ENCODE data around the gene KIF3B. TPM values are rescaled to one million over a fixed set of nuclear protein-coding genes. Genes with fewer than 3 reads are reported as not detected.
A peak's percentile ranks its signal among the peaks of the same experiment; 100 is the strongest.

The KIF3B gene
- total and polyA plus RNA-seq, 12 donors, result 8.4 to 62.1 (median 28.6) TPM

DNA sequence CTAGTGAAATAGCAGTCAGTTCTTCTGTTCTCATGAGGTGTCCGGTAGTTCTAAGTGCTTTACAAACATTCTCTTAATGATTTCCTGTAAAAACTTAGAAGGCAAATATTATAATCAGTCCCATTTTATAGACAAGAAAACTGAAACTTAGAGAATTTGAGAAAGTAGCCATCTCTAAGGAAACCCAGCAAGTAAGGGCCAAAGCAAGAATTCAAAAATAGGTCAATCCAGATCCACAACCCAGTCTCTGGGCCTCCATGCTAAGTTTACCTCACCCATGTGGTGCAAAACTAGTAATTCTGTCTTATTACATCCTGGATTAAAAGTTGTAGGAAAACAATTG, 53.1 kb downstream of the KIF3B start:
- Histone ChIP-seq H3K36me3 (replicated peaks in 1 of 2) (peaks cover 0 to 24% of the 10 kb centered on the region in 2 donors), H3K9me3 (replicated peaks in 1 of 3) (no peaks in the 10 kb centered on the region), H3K4me1 (replicated peaks in 1 of 2) (peaks cover 3 to 9% of the 10 kb centered on the region in 2 donors), H3K27me3 (no peaks in the 10 kb centered on the region), H3K27ac (no peak overlapping the region), H3K4me3 (no peak overlapping the region)
- TF ChIP-seq, protein P1, sequence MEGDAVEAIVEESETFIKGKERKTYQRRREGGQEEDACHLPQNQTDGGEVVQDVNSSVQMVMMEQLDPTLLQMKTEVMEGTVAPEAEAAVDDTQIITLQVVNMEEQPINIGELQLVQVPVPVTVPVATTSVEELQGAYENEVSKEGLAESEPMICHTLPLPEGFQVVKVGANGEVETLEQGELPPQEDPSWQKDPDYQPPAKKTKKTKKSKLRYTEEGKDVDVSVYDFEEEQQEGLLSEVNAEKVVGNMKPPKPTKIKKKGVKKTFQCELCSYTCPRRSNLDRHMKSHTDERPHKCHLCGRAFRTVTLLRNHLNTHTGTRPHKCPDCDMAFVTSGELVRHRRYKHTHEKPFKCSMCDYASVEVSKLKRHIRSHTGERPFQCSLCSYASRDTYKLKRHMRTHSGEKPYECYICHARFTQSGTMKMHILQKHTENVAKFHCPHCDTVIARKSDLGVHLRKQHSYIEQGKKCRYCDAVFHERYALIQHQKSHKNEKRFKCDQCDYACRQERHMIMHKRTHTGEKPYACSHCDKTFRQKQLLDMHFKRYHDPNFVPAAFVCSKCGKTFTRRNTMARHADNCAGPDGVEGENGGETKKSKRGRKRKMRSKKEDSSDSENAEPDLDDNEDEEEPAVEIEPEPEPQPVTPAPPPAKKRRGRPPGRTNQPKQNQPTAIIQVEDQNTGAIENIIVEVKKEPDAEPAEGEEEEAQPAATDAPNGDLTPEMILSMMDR (IDR thresholded peaks at IDR 0.05), result no peak
- 94 to 98% (median 95%) methylated on average over 1 of the region's 1 CpG for WGBS, 4 donors
- intact Hi-C loops (cut with DNase I), result loop anchor here in 1 of 2 donors (10.0 kb wide), 3 partner anchors 124 to 324 kb away; no protein-coding TSS in a partner anchor
- no peak for DNase-seq

- DNase-seq, result peak in 5 of 7 donors; percentile 35 to 60 (median 47)
- WGBS, 4 donors, result 49 to 78% (median 62%) methylated on average over 1 to 3 of the region's 3 CpGs
- intact Hi-C loops (cut with DNase I), result loop anchor here in 1 of 2 donors (10.0 kb wide), 3 partner anchors 122 to 322 kb away; no protein-coding TSS in a partner anchor
- TF ChIP-seq, protein P1 (IDR thresholded peaks at IDR 0.05), result no peak
- peaks cover 3 to 9% of the 10 kb centered on the region in 2 donors for H3K4me1 ChIP-seq (replicated peaks in 1 of 2)
- peaks cover 0 to 24% of the 10 kb centered on the region in 2 donors for H3K36me3 ChIP-seq (replicated peaks in 1 of 2)
- no peak overlapping the region for H3K4me3 ChIP-seq
- no peak overlapping the region for H3K27ac ChIP-seq
- H3K9me3 ChIP-seq (replicated peaks in 1 of 3), result no peaks in the 10 kb centered on the region
- no peaks in the 10 kb centered on the region for H3K27me3 ChIP-seq
Observed at GRCh38 chr20:32332614-32333013, 55.2 kb downstream of the KIF3B start.

GRCh38 chr20:32333181-32333987, 55.9 kb downstream of the KIF3B start:
- no peaks in the 10 kb centered on the region for H3K27me3 ChIP-seq
- H3K36me3 ChIP-seq (replicated peaks in 1 of 2), result peaks cover 0 to 24% of the 10 kb centered on the region in 2 donors
- H3K4me3 ChIP-seq, result no peak overlapping the region
- WGBS, 4 donors, result 76 to 84% (median 82%) methylated on average over 12 of the region's 12 CpGs
- TF ChIP-seq POLR2A (IDR thresholded peaks at IDR 0.05), result no peak
- TF ChIP-seq, protein P1 (IDR thresholded peaks at IDR 0.05), result no peak
- intact Hi-C loops (cut with DNase I), result loop anchor here in 1 of 2 donors (10.0 kb wide), 3 partner anchors 121 to 321 kb away; no protein-coding TSS in a partner anchor
- no peak for DNase-seq
- peaks cover 3 to 9% of the 10 kb centered on the region in 2 donors for H3K4me1 ChIP-seq (replicated peaks in 1 of 2)
- peak overlapping the region in 1 of 5 donors; percentile 20 for H3K27ac ChIP-seq
- no peaks in the 10 kb centered on the region for H3K9me3 ChIP-seq (replicated peaks in 1 of 3)

GRCh38 chr20:32333988-32334885, 56.8 kb downstream of the KIF3B start:
- peak in 5 of 7 donors; percentile 22 to 75 (median 36) for DNase-seq
- Histone ChIP-seq H3K4me1 (replicated peaks in 1 of 2) (peaks cover 3 to 9% of the 10 kb centered on the region in 2 donors), H3K27ac (peak overlapping the region in 1 of 5 donors; percentile 69), H3K9me3 (replicated peaks in 1 of 3) (no peaks in the 10 kb centered on the region), H3K36me3 (replicated peaks in 1 of 2) (peaks cover 0 to 24% of the 10 kb centered on the region in 2 donors), H3K4me3 (no peak overlapping the region), H3K27me3 (no peaks in the 10 kb centered on the region)
- intact Hi-C loops (cut with DNase I), result loop anchor here in 1 of 2 donors (10.0 kb wide), 3 partner anchors 121 to 321 kb away; no protein-coding TSS in a partner anchor
- WGBS, 4 donors, result 67 to 79% (median 74%) methylated on average over 13 of the region's 13 CpGs
- TF ChIP-seq, protein P1 (IDR thresholded peaks at IDR 0.05), result no peak
- no peak for TF ChIP-seq POLR2A (IDR thresholded peaks at IDR 0.05)

All from adrenal gland (tissue), 12 donors.